Left renal pelvis (tissue), 4 donors: Measurements from ENCODE around the gene GATD1. TPM values are rescaled to one million over a fixed set of nuclear protein-coding genes. Genes with fewer than 3 reads are reported as not detected.

Source experiments
- polyA plus RNA-seq, 4 donors: library from polyadenylated mRNA; unstranded; fragments of 120-200 nt; gene quantifications; one replicate each; pipeline ENCODE4 v1.2.1, GENCODE V29; 2013; ENCODE audit not compliant: insufficient read length in 4 of 4

GATD1 gene
- polyA plus RNA-seq, 4 donors: 48.2 to 109 (median 59.7) TPM

Other genes with a start within 250 kb of the GATD1 start
- 10 to 100 TPM; 30.9 to 55.9 (median 41.2) TPM for gene HRAS, start 241.9 kb downstream of the GATD1 start, polyA plus RNA-seq
- 1 to 10 TPM; 1.4 to 6.6 (median 3.2) TPM for gene LRRC56, start 240.0 kb downstream of the GATD1 start, polyA plus RNA-seq
- 1 to 10 TPM in 3 of 4 donors, under 1 TPM in 1; 0.75 to 7.5 (median 2.8) TPM for gene LMNTD2, start 216.7 kb downstream of the GATD1 start, polyA plus RNA-seq
- 10 to 100 TPM in 3 of 4 donors, 1 to 10 TPM in 1; 6.0 to 69.8 (median 35.6) TPM for gene RASSF7, start 216.5 kb downstream of the GATD1 start, polyA plus RNA-seq
- 10 to 100 TPM; 17.5 to 30.4 (median 18.9) TPM for gene PHRF1, start 201.0 kb downstream of the GATD1 start, polyA plus RNA-seq
- 10 to 100 TPM in 1 of 4 donors, 1 to 10 TPM in 3; 4.6 to 14.7 (median 8.5) TPM for gene IRF7, start 161.5 kb downstream of the GATD1 start, polyA plus RNA-seq
- gene CDHR5, start 152.5 kb downstream of the GATD1 start, polyA plus RNA-seq: 10 to 100 TPM in 3 of 4 donors, 1 to 10 TPM in 1; 2.1 to 50.6 (median 33.0) TPM
- gene SCT, start 150.3 kb downstream of the GATD1 start, polyA plus RNA-seq: 1 to 10 TPM in 2 of 4 donors, under 1 TPM in 1, not detected in 1; 0.47 to 3.1 (median 1.4) TPM
- 1 to 10 TPM in 3 of 4 donors, under 1 TPM in 1; 0.35 to 5.0 (median 1.6) TPM for gene DRD4, start 140.2 kb downstream of the GATD1 start, polyA plus RNA-seq
- 10 to 100 TPM; 35.3 to 53.0 (median 45.3) TPM for gene DEAF1, start 82.3 kb downstream of the GATD1 start, polyA plus RNA-seq
- 10 to 100 TPM; 26.8 to 59.8 (median 37.1) TPM for gene TMEM80, start 81.7 kb downstream of the GATD1 start, polyA plus RNA-seq
- 100 to 1,000 TPM in 2 of 4 donors, 10 to 100 TPM in 1, 1 to 10 TPM in 1; 3.8 to 190 (median 89.3) TPM for gene EPS8L2, start 71.3 kb downstream of the GATD1 start, polyA plus RNA-seq
- 100 to 1,000 TPM in 3 of 4 donors, 10 to 100 TPM in 1; 97.0 to 148 (median 132) TPM for gene TALDO1, start 30.0 kb downstream of the GATD1 start, polyA plus RNA-seq
- gene CEND1, start 12.6 kb upstream of the GATD1 start, polyA plus RNA-seq: 1 to 10 TPM in 1 of 4 donors, under 1 TPM in 3; 0.49 to 1.5 (median 0.59) TPM
- 10 to 100 TPM; 12.3 to 22.0 (median 14.1) TPM for gene SLC25A22, start 20.8 kb upstream of the GATD1 start, polyA plus RNA-seq
- 10 to 100 TPM in 1 of 4 donors, 1 to 10 TPM in 3; 8.1 to 17.2 (median 8.6) TPM for gene PIDD1, start 27.7 kb upstream of the GATD1 start, polyA plus RNA-seq
- gene RPLP2, start 32.5 kb upstream of the GATD1 start, polyA plus RNA-seq: 1,000 to 10,000 TPM in 2 of 4 donors, 100 to 1,000 TPM in 2; 912 to 1,248 (median 1,002) TPM
- 10 to 100 TPM; 30.5 to 92.4 (median 44.1) TPM for gene PNPLA2, start 41.4 kb upstream of the GATD1 start, polyA plus RNA-seq
- 10 to 100 TPM in 3 of 4 donors, 1 to 10 TPM in 1; 3.6 to 20.3 (median 11.3) TPM for gene CRACR2B, start 50.4 kb upstream of the GATD1 start, polyA plus RNA-seq
- 100 to 1,000 TPM; 124 to 228 (median 174) TPM for gene CD151, start 55.5 kb upstream of the GATD1 start, polyA plus RNA-seq
- gene POLR2L, start 65.0 kb upstream of the GATD1 start, polyA plus RNA-seq: 100 to 1,000 TPM in 1 of 4 donors, 10 to 100 TPM in 3; 75.4 to 128 (median 87.2) TPM
- gene TSPAN4, start 65.4 kb upstream of the GATD1 start, polyA plus RNA-seq: 100 to 1,000 TPM in 1 of 4 donors, 10 to 100 TPM in 3; 57.4 to 142 (median 71.4) TPM
- gene CHID1, start 133.3 kb upstream of the GATD1 start, polyA plus RNA-seq: 100 to 1,000 TPM; 100 to 123 (median 106) TPM
- gene AP2A2, start 148.4 kb upstream of the GATD1 start, polyA plus RNA-seq: 100 to 1,000 TPM in 3 of 4 donors, 10 to 100 TPM in 1; 65.5 to 128 (median 107) TPM